ENCODE data around the gene ELL3.

DNA sequence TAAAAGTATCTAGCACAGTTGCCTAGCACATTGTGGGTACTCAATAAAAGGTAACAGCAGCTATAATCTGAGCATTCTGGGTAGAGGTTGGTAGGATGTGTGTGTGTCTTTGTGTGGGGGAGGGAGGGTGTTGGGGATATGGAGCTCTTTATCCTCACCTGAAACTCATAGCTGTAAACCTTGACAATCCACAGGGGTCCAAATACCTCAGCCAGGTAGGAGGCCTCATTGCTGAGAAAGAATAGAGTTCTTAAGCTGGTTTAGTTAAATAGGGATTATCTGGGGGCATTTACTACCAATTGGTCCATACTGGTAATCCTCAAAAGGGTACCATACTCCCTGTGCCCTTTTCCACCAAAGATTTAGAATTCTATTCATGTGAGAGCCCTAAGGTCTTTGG is 19.2 kb upstream of the ELL3 start:
- TF ChIP-seq EZH2 (IDR thresholded peaks at IDR 0.05; ENCODE audit: borderline replicate concordance, low read length), result no peak
- TF ChIP-seq, protein P1, sequence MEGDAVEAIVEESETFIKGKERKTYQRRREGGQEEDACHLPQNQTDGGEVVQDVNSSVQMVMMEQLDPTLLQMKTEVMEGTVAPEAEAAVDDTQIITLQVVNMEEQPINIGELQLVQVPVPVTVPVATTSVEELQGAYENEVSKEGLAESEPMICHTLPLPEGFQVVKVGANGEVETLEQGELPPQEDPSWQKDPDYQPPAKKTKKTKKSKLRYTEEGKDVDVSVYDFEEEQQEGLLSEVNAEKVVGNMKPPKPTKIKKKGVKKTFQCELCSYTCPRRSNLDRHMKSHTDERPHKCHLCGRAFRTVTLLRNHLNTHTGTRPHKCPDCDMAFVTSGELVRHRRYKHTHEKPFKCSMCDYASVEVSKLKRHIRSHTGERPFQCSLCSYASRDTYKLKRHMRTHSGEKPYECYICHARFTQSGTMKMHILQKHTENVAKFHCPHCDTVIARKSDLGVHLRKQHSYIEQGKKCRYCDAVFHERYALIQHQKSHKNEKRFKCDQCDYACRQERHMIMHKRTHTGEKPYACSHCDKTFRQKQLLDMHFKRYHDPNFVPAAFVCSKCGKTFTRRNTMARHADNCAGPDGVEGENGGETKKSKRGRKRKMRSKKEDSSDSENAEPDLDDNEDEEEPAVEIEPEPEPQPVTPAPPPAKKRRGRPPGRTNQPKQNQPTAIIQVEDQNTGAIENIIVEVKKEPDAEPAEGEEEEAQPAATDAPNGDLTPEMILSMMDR (conservative IDR thresholded peaks at IDR 0.05 in 1 of 2, IDR thresholded peaks at IDR 0.05 in 1 of 2; ENCODE audit: extremely low read depth in 1 of 2, insufficient read depth in 1 of 2, low read depth in 1 of 2, low read length in 2 of 2), result no peak

Measured in mammary epithelial cell (primary cell).